GM19351 (cell line): Measurements from ENCODE around the gene BAIAP2.
"Not testable (repeated sequence)": the region's sequence is repeated elsewhere in the genome, so short reads cannot be mapped to it uniquely, and the experiment has no call there.

Experiments
- ATAC-seq: cut with Tn5 transposase; IDR thresholded peaks from one replicate; pipeline ENCODE4 v1.9.1; 2021; ENCODE audit warnings: mild to moderate bottlenecking, moderate library complexity; ENCODE audit not compliant: unreplicated experiment

Gene BAIAP2

GRCh38 chr17:81000631-81001357, 34.2 kb upstream of the BAIAP2 start:
- ATAC-seq = no peak

DNA sequence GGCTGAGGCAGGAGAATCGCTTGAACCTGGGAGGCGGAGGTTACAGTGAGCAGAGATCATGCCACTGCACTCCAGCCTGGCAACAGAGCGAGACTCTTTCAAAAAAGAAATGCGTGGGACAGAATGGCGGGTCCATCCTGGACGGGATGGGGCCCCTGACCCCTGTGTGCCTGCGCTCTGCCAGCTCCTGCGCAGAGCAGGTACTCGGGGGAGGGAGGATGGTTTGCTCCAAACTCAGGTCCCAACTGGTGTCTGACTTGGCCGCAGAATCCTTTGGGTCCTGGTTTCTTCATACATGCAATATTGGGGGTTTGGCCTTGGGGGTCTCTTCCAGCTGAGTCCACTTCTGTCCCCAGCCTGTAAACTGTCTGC, 33.0 kb upstream of the BAIAP2 start:
- no peak for ATAC-seq

DNA sequence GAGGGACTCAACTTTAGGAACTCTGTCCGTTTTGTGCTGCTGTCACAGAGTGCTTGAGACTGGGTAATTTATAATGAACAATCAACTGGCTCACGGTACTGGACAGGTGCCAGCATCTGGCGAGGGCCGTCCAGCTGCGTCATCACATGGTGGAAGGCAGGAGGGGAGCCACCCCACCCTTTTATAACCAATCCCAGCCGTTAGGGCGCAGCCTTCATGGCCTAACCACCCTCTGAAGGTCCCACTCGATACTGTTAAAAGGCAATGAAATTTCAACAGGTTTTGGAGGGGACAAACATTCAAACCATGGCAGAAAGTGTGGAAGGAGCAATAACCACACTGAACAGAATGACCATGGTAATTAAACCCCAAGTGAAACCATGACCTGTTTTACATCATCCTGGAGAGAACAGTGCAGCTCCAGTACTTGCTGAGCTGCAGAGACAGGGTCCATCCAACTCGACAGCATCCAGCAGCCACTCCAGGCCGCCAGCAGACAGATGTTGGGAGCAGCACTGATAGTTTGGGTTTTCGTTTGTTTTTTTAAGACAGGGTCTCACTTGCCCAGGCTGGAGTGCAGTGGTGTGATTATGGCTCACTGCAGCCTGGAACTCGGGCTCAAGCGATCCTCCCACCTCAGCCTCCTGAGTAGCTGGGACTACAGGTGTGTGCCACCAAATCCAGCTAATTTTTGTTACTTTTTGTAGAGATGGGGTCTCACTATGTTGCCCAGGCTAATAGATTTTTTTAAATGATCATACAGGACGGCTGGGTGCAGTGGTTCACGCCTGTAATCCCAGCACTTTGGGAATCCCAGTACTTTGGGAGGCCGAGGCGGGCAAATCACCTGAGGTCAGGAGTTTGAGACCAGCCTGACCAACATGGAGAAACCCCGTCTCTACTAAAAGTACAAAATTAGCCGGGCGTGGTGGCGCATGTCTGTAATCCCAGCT, 32.3 kb upstream of the BAIAP2 start:
- ATAC-seq = no peak

DNA sequence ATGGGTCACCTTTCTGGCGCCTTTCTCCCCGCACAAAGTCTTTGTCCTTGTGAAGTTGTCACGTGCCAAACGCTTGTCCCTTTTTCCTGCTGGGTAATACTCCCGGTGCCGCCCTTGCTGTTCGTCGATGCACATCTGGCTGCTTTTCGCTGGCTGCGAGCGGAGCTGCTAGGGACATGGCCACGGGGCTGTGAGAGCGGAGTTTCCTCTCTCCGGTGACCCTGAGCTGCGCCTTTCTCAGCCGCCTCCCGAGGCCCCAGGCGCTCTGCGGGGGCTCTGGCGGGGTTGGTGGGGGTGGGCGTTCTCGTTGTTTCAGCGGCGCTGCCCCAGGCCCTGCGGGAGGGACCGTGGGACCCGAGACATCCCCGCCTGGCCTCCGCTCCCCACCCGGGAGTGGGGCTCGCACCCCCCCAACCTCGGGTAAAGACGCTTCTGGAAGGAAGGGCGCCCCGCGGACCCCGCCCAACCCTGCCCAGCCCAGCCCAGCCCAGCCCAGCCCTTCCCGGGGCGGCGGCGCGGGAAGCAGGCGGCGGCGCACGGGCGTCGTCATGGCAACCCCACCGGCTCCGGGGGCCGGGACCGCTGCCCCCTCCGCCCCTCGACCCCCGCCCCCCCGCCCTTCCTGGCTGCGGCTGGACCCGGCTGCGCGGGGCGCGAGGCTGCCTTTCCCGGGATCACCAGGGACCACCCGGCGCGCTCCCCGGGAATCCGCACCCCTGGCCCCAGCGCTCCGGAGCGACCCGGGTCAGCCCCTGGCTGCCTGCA, 31.1 kb upstream of the BAIAP2 start:
- ATAC-seq = no peak

GRCh38 chr17:81006891-81007290, 28.1 kb upstream of the BAIAP2 start:
- no peak for ATAC-seq

DNA sequence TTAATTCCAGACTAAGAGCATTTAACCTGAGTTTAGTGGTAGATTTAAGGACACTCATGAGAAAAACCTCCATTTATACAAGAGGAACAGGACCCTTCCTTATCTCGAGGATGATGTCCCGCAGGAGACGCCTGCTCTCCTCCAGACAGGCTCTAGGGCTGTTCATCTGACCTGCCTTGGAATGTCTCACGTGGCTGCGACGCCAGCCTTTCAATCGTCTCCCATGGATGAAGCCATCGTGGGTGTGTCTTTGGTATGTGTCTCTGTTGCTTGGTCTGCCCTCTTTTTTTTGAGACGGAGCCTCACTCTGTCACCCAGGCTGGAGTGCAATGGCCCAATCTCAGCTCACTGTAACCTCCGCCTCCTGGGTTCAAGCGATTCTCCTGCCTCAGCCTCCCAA, 26.8 kb upstream of the BAIAP2 start:
- no peak for ATAC-seq

GRCh38 chr17:81009136-81009535, 25.8 kb upstream of the BAIAP2 start:
- no peak for ATAC-seq

DNA sequence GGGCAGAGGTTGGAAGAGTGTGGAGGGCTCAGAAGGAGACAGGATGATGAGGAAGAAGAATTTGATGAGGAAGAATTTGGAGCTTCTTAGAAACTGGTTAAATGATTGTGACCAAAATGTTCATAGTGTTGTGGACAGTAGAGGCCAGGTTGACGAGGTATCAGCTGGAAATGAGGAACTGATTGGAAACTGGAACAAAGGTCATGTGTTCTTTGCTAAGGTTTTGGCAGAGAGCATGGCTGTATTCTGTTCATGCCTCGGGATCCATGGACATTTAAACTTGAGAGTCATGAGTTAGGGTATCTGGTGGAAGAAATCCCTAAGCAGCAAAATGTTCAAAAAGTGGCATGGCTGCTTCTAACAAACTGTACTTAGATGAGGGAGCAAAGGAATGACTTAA, 24.0 kb upstream of the BAIAP2 start:
- no peak for ATAC-seq

- ATAC-seq = no peak
Measured at GRCh38 chr17:81011951-81012350, 23.0 kb upstream of the BAIAP2 start.

DNA sequence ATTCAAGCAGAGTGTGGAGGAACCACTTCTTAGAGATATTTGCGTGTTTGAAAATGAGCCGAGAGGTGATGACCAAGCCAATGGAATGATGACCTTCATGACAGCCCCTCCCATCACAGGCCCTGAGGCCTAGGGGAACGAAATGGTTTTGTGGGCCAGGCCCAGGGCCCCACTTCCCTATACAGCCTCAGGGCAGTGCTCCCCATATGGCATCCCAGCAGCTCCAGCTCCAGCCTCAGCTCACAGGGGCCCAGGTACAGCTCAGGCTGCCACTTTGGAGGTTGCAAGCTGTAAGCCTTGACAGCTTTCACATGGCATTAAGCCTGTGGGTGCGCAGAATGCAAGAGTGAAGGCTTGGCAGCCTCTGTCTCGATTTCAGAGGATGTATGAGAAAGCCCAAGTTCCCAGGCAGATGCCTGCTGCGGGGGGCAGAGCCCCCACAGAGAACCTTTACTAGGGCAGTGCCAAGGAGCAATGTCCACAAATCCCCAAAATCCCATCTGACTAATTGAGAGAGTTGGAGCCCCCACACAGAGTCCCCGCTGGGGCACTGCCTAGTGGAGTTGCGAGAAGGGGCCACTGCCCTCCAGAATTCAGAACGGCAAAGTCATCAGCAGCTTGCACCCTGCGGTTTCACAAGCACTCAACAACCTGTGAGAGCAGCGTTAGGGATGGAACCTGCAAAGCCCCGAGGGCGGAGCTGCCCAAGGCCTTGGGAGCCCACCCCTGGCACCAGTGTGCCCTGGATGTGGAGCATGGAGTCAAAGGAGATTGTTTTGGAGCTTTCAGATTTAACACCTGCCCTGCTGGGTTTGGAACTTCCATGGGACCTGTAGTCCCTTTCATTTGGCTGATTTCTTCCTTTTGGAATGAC, 22.1 kb upstream of the BAIAP2 start:
- no peak for ATAC-seq

- no peak for ATAC-seq
Measured at GRCh38 chr17:81013642-81014041, 21.3 kb upstream of the BAIAP2 start.

DNA sequence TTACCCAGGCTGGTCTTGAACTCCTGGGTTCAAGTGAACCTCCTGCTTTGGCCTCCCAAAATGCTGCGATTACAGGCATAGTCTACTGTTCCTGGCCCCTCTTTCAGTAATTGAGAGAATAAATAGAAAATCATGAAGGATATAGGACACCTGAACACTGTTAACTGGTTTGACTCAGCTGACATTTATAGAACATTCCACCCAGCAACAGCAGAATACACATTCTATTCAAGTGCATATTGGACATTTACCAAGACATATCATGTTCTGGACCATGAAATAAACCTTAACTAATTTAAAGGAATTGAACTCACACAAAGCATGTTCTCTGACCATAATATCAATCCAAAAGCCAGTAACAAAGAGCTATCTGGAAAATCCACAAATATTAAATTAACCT, 19.8 kb upstream of the BAIAP2 start:
- no peak for ATAC-seq

DNA sequence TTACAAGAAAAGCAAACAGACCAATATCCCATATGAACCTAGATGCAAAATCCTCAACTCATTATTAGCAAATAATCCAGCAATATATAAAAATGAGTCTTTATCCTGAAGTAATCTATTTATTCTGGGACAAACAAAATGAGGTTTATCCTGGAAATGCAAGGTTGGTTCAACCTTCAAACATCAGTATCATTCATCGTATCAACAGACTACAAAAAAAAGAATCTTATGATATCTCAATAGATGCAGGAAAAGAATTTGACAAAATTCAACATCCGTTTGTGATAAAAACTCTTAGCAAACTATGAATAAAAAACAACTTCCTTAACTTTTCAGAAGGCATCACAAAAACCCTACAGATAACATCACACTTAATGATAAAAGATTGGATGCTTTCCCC, 18.4 kb upstream of the BAIAP2 start:
- ATAC-seq = no peak

- not testable (repeated sequence) for ATAC-seq
Measured at GRCh38 chr17:81017330-81017729, 17.6 kb upstream of the BAIAP2 start.

DNA sequence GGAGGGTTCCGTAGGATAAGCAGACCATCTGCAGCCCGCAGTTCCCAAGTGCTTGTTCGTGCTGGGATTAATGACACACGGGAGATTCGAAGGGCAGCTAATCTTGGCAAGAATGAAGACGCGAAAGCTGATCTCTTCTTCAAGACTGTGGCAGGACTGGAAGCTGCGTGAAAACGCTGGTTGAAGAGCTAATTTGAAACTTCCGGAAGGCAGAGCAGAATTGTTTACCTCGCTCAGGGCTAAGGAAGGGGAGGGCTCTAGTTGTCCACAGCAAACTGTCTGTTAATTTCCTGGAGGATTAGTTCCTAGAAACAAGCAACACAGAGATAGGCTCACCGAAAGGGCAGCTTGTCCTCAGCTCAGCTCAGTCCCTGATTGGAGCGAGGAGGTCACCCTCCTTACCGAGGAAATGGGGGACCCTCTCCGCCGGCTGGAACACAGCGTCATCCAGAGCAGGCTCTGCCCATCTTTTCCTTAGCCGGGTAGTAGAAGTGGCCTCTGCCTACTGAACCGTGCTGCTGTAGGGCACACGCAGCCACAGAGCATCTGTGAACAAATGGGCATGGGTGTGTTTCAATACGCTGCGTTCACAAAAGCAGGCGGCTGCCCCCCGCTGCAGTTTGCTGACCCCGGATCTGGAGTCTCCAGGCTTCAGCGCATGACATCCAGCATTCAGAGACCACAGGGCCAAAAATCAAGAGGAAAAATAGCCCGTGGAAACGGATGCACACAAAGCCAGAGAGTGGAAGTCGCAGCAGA, 16.7 kb upstream of the BAIAP2 start:
- no peak for ATAC-seq

DNA sequence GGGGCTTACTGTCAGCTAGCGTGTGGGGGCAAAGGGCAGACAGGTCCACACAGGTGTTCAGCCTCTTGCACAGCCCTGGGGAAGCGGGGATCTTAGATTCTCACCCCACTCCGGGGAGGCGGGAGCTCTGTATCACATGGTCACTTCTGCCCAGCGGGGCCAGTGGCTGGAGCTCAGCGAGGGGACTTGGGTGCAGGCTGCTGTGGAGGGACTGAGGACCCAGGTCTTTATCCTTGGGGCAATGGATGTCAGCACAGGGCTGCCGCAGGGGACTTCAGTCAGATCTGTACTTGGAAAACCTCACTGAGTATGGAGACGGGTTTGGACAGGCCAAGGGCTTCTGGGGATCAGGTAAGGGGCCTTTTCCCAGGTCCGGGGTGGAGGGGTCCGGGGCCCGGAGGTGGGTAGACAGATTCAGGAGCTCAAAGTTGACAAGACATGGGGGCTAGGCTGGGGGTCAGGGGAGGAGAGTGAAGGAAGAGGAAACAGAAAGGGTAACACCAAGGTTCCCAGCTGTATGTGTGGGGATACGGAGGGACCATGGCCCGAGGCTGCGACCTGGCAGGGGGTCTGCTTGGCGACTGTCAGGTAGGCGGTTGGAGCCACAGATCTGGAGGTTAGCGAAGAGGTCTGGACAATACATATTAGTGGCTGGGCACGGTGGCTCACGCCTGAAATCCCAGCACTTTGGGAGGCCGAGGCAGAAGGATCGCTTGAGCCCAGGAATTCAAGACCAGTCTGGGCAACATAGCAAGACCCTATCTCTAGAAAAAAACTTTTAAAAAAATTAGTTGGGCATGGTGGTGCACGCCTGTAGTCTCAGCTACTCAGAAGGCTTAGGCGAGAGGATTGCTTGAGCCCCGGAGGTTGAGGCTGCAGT, 15.1 kb upstream of the BAIAP2 start:
- no peak for ATAC-seq

- no peak for ATAC-seq
Measured at GRCh38 chr17:81020443-81020766, 14.5 kb upstream of the BAIAP2 start.

DNA sequence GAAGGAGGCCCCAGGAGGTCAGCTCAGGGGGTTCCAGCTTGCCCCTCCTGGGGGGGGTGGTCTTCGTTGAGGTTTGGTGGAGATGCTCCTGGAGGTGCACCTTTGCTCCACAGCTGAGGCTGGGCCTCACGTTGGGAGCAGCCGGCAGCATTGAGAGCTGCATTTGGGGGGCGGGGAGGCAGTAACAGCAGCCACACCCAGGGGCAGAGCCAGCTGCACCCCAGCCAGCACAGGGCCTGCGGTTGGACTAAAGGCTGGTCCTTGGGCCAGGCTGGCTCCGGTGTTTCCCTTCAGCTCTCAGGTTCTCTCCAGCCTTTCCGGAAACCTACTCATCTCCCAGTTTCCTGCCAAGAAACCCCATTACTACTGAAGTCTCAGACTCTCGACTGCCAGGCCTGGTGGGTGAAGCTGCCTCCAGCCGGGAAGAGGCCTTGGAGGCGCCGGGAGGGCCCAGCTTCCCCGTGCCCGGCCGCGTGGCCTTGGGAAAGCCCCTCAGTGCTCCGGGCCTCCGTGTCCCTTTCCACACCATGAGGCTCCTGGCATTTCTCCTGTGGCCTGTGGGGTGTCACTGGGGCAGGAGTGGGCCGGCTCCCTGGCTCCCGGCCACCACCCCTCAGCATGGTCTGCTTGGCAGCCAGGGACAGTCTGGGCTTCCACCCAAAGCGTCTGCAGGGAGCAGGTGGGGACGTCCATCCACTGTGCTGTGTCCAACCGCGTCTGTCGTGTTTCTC, 14.0 kb upstream of the BAIAP2 start:
- ATAC-seq = no peak
